BLaER1 (cell line): Measurements from ENCODE around the gene PTRH1.

Experiments
- H3K27ac ChIP-seq: shearing (Covaris generic); formaldehyde crosslinking; 2 replicates; pipeline ENCODE4 v1.8.1; 2022
- H3K27me3 ChIP-seq: shearing (Covaris generic); formaldehyde crosslinking; 2 replicates; pipeline ENCODE4 v1.8.1; 2022
- H3K36me3 ChIP-seq: shearing (Covaris generic); formaldehyde crosslinking; 2 replicates; pipeline ENCODE4 v1.8.1; 2022
- H3K4me1 ChIP-seq: shearing (Covaris generic); formaldehyde crosslinking; 2 replicates; pipeline ENCODE4 v1.8.1; 2022
- H3K4me2 ChIP-seq: shearing (Covaris generic); formaldehyde crosslinking; 2 replicates; pipeline ENCODE4 v1.8.1; 2022
- H3K4me3 ChIP-seq: shearing (Covaris generic); formaldehyde crosslinking; 2 replicates; pipeline ENCODE4 v1.8.1; 2022
- H3K9ac ChIP-seq: shearing (Covaris generic); formaldehyde crosslinking; 2 replicates; pipeline ENCODE4 v1.8.1; 2022
- H3K9me3 ChIP-seq: shearing (Covaris generic); formaldehyde crosslinking; 2 replicates; pipeline ENCODE4 v1.8.1; 2022
- H4K20me1 ChIP-seq: shearing (Covaris generic); formaldehyde crosslinking; 2 replicates; pipeline ENCODE4 v1.8.1; 2022
- Cebpa-rat ChIP-seq: shearing (Covaris generic); IDR thresholded peaks from 2 replicates; pipeline ENCODE4 v1.8.1; 2022

Gene PTRH1

DNA sequence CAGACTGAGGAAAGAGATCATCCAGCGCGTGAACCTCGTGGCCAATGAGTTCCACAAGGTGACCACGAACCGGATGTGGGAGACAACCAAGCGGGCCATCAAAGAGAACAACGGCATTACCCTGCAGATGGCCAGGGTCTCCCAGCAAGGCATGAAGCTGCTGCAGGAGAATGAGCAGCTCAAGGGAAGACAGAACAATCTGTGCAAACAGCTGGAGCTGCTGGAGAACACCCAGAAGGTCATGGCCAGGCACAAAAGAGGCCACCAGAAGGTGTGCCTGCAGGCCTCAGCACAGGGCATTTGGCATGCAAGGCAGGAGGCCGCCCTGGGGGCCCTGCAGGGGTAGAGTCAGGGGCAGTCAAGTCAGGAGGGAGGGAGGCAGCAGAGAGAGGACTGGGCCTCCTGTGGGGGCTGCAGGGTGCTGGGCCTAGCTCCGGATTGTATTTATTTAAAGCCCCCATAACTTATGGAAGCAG, 4.2 kb downstream of the PTRH1 start:
- Histone ChIP-seq H3K4me1 (peaks cover 56% of the 10 kb centered on the region), H3K36me3 (no peaks in the 10 kb centered on the region), H3K4me2 (peak overlapping the region; percentile 90), H4K20me1 (peaks cover 50% of the 10 kb centered on the region), H3K4me3 (no peak overlapping the region), H3K27me3 (no peaks in the 10 kb centered on the region), H3K27ac (0 out of 2 replicates have a peak overlapping the region, but pooled peaks have one; percentile 30), H3K9ac (peak overlapping the region; percentile 48; the same call in 1 of the 2 replicates), H3K9me3 (no peaks in the 10 kb centered on the region)
- no peak for TF ChIP-seq Cebpa-rat

DNA sequence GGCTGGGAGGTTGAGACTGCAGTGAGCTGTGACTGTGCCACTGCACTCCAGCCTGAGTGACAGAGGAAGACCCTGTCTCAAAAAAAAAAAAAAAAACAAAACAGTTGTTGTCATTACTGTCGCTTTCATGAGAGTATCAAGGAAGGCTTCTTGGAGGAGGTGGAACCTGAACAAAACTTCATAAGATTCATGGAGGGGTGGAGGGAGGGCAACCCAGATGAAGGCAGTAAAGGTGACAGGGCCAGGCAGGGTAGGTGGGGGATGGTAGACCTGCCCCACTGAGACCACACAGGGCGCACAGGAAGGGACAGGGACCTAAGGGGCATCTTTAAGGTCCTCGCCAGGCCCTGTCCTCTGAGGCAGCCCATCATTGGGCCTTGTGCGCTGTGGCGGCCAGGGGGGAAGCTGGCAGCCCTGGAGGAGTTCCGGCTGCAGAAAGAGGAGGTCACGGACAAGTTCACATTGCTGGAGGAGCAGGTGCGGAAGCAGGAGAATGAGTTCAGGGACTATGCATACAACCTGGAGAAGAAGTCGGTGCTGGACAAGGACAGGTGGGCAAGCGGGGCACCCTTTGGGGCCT, 5.2 kb downstream of the PTRH1 start:
- Histone ChIP-seq H4K20me1 (peaks cover 50% of the 10 kb centered on the region), H3K36me3 (no peaks in the 10 kb centered on the region), H3K9me3 (no peaks in the 10 kb centered on the region), H3K4me2 (peak overlapping the region; percentile 90), H3K27me3 (no peaks in the 10 kb centered on the region), H3K4me3 (no peak overlapping the region), H3K9ac (no peak overlapping the region), H3K27ac (no peak overlapping the region), H3K4me1 (peaks cover 52% of the 10 kb centered on the region)
- no peak for TF ChIP-seq Cebpa-rat

DNA sequence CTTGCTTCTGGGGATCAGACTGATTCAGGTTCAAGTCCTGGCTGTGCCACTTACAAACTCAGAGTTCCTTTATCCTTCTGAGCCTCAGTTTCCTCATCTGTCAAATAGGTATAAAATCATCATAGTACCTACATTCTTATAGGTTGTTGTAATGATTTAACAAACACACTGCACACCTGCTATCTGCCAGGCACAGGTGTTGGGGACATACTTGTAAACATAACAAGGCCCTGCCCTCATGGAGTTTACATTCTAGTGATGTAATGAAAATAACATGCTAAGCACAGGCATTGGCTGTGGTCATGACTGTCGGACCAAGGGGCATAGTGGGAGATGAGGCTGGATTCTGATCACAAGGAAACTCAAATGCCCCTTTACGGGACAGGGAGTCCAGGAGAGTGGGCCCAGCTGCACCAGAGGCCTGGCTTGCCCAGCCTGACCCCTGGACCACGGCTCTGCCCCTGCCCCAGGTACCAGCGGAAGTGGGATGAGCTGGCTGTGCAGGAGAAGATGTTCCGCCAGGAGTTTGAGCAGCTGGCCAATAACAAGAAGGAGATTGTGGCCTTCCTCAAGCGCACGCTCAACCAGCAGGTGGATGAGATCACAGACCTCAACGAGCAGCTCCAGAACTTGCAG, 6.4 kb downstream of the PTRH1 start:
- Histone ChIP-seq H3K4me1 (peaks cover 46% of the 10 kb centered on the region), H3K36me3 (no peaks in the 10 kb centered on the region), H3K27ac (no peak overlapping the region), H4K20me1 (peaks cover 45% of the 10 kb centered on the region), H3K9ac (no peak overlapping the region), H3K9me3 (no peaks in the 10 kb centered on the region), H3K4me2 (no peak overlapping the region), H3K4me3 (no peak overlapping the region), H3K27me3 (no peaks in the 10 kb centered on the region)
- no peak for TF ChIP-seq Cebpa-rat

DNA sequence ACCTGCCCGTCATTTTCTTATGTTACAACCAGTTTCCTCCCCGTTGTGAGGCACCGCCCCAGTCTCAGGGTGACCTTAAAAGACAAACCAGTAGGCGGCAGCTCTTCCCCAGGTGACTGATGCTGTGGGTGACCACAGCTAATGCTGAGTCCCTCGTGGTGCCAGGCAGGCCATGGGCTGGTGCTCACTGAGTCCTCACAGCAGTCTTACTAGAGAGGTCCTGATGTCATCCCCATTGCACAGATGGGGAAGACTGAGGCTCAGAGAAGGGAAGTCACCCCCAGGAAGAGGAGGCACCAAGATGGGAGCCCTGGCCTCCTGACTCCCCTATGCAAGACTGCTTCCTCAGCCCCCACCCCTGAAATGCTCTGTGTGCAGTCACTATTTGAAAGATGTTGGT, 7.7 kb downstream of the PTRH1 start:
- Histone ChIP-seq H3K27me3 (no peaks in the 10 kb centered on the region), H3K4me2 (peak overlapping the region; percentile 32), H3K9ac (no peak overlapping the region)

DNA sequence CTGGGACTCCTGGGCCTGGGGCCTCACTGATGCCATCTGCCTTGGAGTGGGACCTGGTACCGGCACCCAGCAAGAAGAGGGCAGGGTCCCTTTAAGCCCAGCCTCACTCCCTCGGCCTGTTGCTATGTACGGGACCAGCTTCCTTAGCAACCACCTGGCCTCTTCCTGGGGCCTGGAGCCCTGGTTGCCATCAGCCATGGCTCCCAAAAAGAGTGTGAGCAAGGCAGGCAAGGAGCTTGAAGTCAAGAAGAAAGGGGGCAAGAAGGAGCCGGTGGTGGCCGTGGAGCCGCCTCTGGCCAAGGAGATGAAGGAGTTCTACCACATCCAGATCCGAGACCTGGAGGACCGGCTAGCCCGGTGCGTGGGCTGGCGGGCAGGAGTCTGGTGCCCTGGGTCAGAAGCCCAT, 8.6 kb downstream of the PTRH1 start, which contains the start of gene CFAP157:
Gene CFAP157 (plus strand): TSS at position 153 of the 406 bp plus-strand sequence. CDS start 44 bp downstream, at position 197.
- H3K9ac ChIP-seq: no peak within 1 kb of the TSS
- H3K27ac ChIP-seq: no peak within 1 kb of the TSS
- H3K4me2 ChIP-seq: peak within 1 kb of the TSS; percentile 32

More for the DNA sequence above, 7.7 kb downstream of the PTRH1 start:
- Histone ChIP-seq H3K4me1 (peaks cover 42% of the 10 kb centered on the region), H3K9me3 (no peaks in the 10 kb centered on the region), H3K36me3 (no peaks in the 10 kb centered on the region), H4K20me1 (peaks cover 32% of the 10 kb centered on the region), H3K4me3 (no peak overlapping the region), H3K27ac (no peak overlapping the region)
- TF ChIP-seq Cebpa-rat: no peak

DNA sequence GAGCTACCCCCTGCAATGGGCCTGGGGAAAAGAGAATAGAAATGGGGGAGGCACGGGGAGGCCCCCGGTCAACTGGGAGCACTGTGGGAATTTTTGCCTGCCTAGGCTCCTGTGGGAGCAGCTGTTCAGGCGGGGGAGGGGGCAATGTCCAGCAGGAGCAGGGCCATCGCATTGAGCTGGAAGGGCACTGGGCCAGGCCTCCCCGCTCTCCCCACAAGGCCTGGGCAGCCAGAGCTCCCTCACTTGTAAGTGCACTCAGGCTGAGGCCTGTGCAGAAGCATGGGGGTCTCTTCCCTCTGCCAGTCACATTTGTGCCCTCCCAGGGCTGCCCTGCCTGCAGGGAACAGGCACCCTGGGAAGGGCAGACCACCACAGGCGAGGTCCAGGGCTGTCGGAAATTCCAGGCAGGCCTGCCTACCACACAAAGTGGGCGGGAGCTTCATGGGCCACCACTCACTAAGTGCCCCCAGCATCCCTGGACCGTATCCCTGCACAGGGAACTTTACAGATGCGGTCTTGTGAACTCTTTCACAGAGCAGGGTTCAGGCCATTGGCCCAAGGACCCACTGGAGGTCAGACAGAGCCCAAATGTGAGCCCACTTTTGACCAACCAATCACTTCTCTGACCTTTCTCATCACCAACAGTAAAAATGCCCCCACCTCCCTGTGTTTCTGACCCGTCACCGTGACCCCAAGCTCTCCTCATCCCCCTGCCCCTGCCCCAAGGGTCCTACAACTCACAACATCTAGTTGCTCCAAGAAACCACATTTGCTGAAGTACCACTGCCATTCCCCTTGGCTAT, 9.7 kb downstream of the PTRH1 start:
- H3K4me3 ChIP-seq: no peak overlapping the region
- H3K9ac ChIP-seq: no peak overlapping the region
- no peaks in the 10 kb centered on the region for H3K9me3 ChIP-seq
- no peak overlapping the region for H3K27ac ChIP-seq
- peaks cover 12% of the 10 kb centered on the region for H4K20me1 ChIP-seq
- no peak for TF ChIP-seq Cebpa-rat
- no peaks in the 10 kb centered on the region for H3K27me3 ChIP-seq
- no peaks in the 10 kb centered on the region for H3K36me3 ChIP-seq
- peaks cover 22% of the 10 kb centered on the region for H3K4me1 ChIP-seq
- no peak overlapping the region for H3K4me2 ChIP-seq

More for the DNA sequence above, 8.6 kb downstream of the PTRH1 start, which contains the start of gene CFAP157:
- peaks cover 23% of the 10 kb centered on the region for H4K20me1 ChIP-seq
- no peak for TF ChIP-seq Cebpa-rat
- H3K4me3 ChIP-seq: no peak within 1 kb of the TSS
- H3K27me3 ChIP-seq: no peaks in the 10 kb centered on the region
- H3K4me1 ChIP-seq: peaks cover 32% of the 10 kb centered on the region
- H3K9me3 ChIP-seq: no peaks in the 10 kb centered on the region
- no peaks in the 10 kb centered on the region for H3K36me3 ChIP-seq

DNA sequence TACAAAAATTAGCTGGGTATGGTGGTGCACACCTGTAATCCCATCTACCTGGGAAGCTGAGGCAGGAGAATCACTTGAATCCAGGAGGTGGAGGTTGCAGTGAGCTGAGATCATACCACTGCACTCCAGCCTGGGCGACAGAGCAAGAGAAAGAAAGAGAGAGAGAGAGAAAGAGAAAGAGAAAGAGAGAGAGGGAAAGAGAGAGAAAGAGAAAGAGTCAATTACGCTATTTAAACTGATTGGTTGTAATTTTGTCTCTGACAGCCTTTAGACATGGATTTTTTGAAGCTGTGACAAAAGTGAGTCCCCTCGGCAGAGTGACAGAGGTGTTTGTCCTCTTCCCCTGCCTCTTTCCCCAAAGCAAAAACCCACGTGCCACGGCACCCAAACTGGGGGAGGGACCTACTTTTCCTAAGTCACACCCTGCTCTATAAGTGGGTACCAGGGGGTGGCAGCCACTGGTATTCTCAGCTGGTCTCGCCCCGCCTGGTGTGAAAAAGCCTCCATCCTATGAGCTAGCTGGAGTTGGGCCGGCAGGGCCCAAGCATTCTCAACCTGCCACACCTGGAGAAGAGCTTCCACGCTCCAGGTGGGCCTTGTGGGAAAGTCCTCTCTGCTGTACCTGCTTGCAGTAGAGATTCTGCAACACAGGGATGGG, 12.0 kb downstream of the PTRH1 start:
- peaks cover 14% of the 10 kb centered on the region for H3K4me1 ChIP-seq
- H3K36me3 ChIP-seq: no peaks in the 10 kb centered on the region
- H3K9ac ChIP-seq: no peak overlapping the region
- no peak overlapping the region for H3K4me3 ChIP-seq
- no peaks in the 10 kb centered on the region for H4K20me1 ChIP-seq
- peaks cover 8% of the 10 kb centered on the region; the same call in 1 of the 2 replicates for H3K27me3 ChIP-seq
- H3K27ac ChIP-seq: no peak overlapping the region
- H3K4me2 ChIP-seq: no peak overlapping the region
- no peak for TF ChIP-seq Cebpa-rat
- H3K9me3 ChIP-seq: peaks cover 5% of the 10 kb centered on the region; the same call in 1 of the 2 replicates

DNA sequence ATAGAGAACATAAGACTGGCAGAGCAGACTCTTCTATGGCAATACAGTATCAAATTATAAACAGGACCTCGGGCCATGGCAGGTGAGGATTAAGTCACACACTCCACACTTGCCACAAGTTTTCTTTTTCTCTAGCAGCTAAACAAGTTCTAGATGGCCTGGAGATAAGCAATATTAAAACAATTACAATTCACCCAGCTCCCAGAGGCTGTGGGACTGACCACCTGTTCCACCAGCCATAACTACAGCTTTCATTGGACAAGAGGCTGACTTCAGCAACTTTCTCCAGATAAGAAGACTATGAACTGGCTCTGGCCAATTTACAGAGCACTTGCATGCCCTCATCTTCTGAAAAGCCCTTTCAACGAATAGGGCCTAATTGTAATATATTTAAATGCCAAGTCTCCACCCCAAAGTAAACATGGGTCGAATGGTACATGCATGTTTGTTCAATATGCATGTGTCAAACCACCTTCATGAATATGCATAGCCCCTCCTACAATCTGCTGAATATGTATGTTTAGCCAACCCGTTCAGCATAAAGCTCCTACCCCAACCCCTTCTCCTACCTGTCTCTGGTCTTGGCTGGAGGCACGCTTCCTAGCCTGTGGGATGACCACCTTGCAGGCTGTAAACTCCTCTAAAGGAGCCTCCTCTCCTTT, 14.7 kb downstream of the PTRH1 start:
- Histone ChIP-seq H3K27ac (no peak overlapping the region), H4K20me1 (no peaks in the 10 kb centered on the region), H3K4me3 (no peak overlapping the region), H3K4me1 (no peaks in the 10 kb centered on the region), H3K36me3 (no peaks in the 10 kb centered on the region), H3K27me3 (peaks cover 8% of the 10 kb centered on the region; the same call in 1 of the 2 replicates), H3K9ac (no peak overlapping the region), H3K9me3 (peaks cover 5% of the 10 kb centered on the region; the same call in 1 of the 2 replicates), H3K4me2 (no peak overlapping the region)
- TF ChIP-seq Cebpa-rat: no peak

DNA sequence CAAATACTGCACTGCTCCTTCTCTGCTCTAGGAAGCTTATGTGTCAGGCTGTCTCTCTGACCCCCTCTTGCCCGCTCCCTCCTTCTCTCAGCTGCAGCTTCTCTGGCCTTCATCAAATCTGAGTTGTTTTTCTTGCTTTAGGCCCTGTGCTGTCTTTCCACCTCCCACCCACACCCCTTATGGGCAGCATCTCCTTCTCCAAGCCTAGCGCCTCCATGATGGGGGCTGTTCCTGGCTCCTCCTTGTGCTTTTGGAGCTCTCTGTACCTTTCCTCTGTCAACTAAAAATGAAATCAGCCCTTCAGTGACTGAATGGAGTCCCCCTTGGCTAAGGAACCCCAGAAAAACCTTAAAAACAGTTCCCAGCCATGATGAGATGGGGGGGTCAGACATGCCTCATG, 15.3 kb downstream of the PTRH1 start:
- Histone ChIP-seq H4K20me1 (no peaks in the 10 kb centered on the region), H3K4me3 (no peak overlapping the region), H3K9me3 (peaks cover 5% of the 10 kb centered on the region; the same call in 1 of the 2 replicates), H3K4me1 (no peaks in the 10 kb centered on the region), H3K27ac (no peak overlapping the region), H3K9ac (no peak overlapping the region), H3K36me3 (no peaks in the 10 kb centered on the region), H3K4me2 (no peak overlapping the region), H3K27me3 (peaks cover 8% of the 10 kb centered on the region; the same call in 1 of the 2 replicates)
- TF ChIP-seq Cebpa-rat: no peak
